ENCODE measurements around the gene SCG3. TPM values are rescaled to one million over a fixed set of nuclear protein-coding genes. Genes with fewer than 3 reads are reported as not detected.

SCG3 gene
- 0.10 TPM in 1 of 2 replicates, not detected in the other for total RNA-seq

GRCh38 chr15:51681303-51681963, at the start of gene SCG3:
SCG3 (plus strand) TSS chr15:51681503; CDS start chr15:51681756, 253 bp downstream.

GRCh38 chr15:51737522-51738305, 56.4 kb downstream of the SCG3 start, which contains the start of gene LYSMD2:
LYSMD2 (minus strand) TSS chr15:51737655; CDS start chr15:51737622, 33 bp downstream.

GRCh38 chr15:51750792-51751696, 69.7 kb downstream of the SCG3 start, which contains the start of gene TMOD2:
TMOD2 (plus strand) TSS chr15:51751597; CDS start chr15:51766442, 14,845 bp downstream.

Other genes starting within 250 kb of the SCG3 start
- gene DMXL2, start 58.7 kb upstream of the SCG3 start, total RNA-seq = 11.8 and 15.2 TPM in 2 replicates
- 11.4 and 13.2 TPM in 2 replicates for gene LYSMD2, start 56.2 kb downstream of the SCG3 start, total RNA-seq
- 10.5 and 11.9 TPM in 2 replicates for gene TMOD2, start 70.1 kb downstream of the SCG3 start, total RNA-seq
- gene TMOD3, start 148.2 kb downstream of the SCG3 start, total RNA-seq = 79.0 and 80.4 TPM in 2 replicates

Measured in vein endothelial cell (primary cell).